Esophagus muscularis mucosa (tissue), 4 donors: ENCODE data around the gene GPR78. TPM values are rescaled to one million over a fixed set of nuclear protein-coding genes. Genes with fewer than 3 reads are reported as not detected.

Experiments
- DNase-seq: peaks from one replicate; pipeline ENCODE4 v3.0.0-alpha.2; 2017; ENCODE audit errors: extremely low spot score
- H3K27ac ChIP-seq, 4 donors: fragments of 200-600 bp; sonication (generic); replicated peaks in 1 of 4; 1 replicate in 3 of 4; 2 replicates in 1 of 4; pipeline ENCODE4 v1.5.1; 2016 to 2019; ENCODE audit warnings: mild to moderate bottlenecking in 1 of 4
- H3K27me3 ChIP-seq, 4 donors: fragments of 200-600 bp; sonication (generic); one replicate each; pipeline versions ENCODE4 v1.5.1 to v1.6.0; 2016 to 2019
- H3K36me3 ChIP-seq, 4 donors: fragments of 200-600 bp; sonication (generic); one replicate each; pipeline ENCODE4 v1.5.1; 2016 to 2019
- H3K4me1 ChIP-seq, 4 donors: fragments of 200-600 bp; sonication (generic); one replicate each; pipeline ENCODE4 v1.5.1; 2016 to 2019
- H3K4me3 ChIP-seq, 4 donors: fragments of 200-600 bp; sonication (generic); 1 replicate in 2 of 4; 2 replicates in 2 of 4; pipeline ENCODE4 v1.5.1; 2016 to 2019; ENCODE audit warnings: mild to moderate bottlenecking in 4 of 4, moderate library complexity in 1 of 4
- H3K9me3 ChIP-seq, 4 donors: fragments of 200-600 bp; sonication (generic); 1 replicate in 3 of 4; 2 replicates in 1 of 4; pipeline ENCODE4 v1.5.1; 2016 to 2019
- EP300 ChIP-seq: sonication (generic); formaldehyde crosslinking; IDR thresholded peaks from one replicate; pipeline ENCODE4 v1.6.1; 2017; ENCODE audit warnings: antibody characterized with exemption
- POLR2A ChIP-seq: fragments of 450-650 bp; IDR thresholded peaks from one replicate; pipeline ENCODE4 v1.6.1; 2017; ENCODE audit warnings: antibody characterized with exemption, moderate library complexity, mild to moderate bottlenecking, low read depth
- POLR2AphosphoS5 ChIP-seq, 2 donors: sonication (generic); formaldehyde crosslinking; IDR thresholded peaks; one replicate each; pipeline ENCODE4 v1.6.1; 2017; ENCODE audit warnings: antibody characterized with exemption in 2 of 2
- WGBS: methylation state at CpG from one replicate; pipeline ENCODE4 v1.1.5; 2018; 5-methylcytosine and 5-hydroxymethylcytosine counted together
- intact Hi-C: fragments of 100-400 bp; cut with DNase I; formaldehyde crosslinking; loops from one replicate; pipeline ENCODE4 v1.15.1; 2023
- total RNA-seq, 4 donors: library from RNA; depleted of rRNA; stranded (reverse); fragments of >200 nt; gene quantifications; one replicate each; pipeline versions ENCODE4 v1.1.0 to v1.2.1, GENCODE V29; 2016
- TF ChIP-seq, protein P1 (sequence below), 3 experiments: fragments of 200-600 bp in 2 of 3; fragments of 450-650 bp in 1 of 3; sonication (generic) in 2 of 3; IDR thresholded peaks; one replicate each; pipeline ENCODE4 v1.5.1; 2017 to 2019; ENCODE audit warnings: antibody characterized with exemption in 3 of 3, mild to moderate bottlenecking in 2 of 3, moderate library complexity in 1 of 3

The GPR78 gene
- total RNA-seq, 4 donors from 2014 or later: not detected

DNA sequence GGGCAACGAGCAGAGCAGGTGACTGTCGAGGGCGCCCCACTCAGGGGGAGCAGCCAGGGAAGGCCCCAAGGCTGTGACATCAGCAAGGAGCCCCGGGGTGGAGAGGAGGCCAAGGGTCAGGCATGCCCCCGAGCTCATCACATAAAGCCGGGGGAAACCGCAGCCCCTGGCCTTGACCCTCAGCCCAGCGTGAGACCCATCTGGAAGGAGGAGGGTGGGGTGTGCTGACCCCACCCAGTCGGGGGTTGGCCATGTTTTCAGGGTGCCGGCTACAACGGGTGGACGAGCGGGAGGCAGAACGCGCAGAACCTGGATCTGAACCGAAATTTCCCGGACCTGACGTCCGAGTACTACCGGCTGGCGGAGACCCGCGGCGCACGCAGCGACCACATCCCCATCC, 26.3 kb downstream of the GPR78 start:
- no peak for DNase-seq
- Histone ChIP-seq H3K27ac (no peak overlapping the region), H3K27me3 (peaks cover 0 to 38% (median 2%) of the 10 kb centered on the region in 4 donors), H3K9me3 (no peaks in the 10 kb centered on the region), H3K4me3 (no peak overlapping the region), H3K4me1 (peaks cover 5 to 12% (median 7%) of the 10 kb centered on the region in 4 donors), H3K36me3 (no peaks in the 10 kb centered on the region)
- 73% methylated on average over 7 of the region's 26 CpGs for WGBS
- intact Hi-C loops: loop anchor here (10.0 kb wide), 1 partner anchor 308 kb away; no protein-coding TSS in a partner anchor
- TF ChIP-seq, protein P1, sequence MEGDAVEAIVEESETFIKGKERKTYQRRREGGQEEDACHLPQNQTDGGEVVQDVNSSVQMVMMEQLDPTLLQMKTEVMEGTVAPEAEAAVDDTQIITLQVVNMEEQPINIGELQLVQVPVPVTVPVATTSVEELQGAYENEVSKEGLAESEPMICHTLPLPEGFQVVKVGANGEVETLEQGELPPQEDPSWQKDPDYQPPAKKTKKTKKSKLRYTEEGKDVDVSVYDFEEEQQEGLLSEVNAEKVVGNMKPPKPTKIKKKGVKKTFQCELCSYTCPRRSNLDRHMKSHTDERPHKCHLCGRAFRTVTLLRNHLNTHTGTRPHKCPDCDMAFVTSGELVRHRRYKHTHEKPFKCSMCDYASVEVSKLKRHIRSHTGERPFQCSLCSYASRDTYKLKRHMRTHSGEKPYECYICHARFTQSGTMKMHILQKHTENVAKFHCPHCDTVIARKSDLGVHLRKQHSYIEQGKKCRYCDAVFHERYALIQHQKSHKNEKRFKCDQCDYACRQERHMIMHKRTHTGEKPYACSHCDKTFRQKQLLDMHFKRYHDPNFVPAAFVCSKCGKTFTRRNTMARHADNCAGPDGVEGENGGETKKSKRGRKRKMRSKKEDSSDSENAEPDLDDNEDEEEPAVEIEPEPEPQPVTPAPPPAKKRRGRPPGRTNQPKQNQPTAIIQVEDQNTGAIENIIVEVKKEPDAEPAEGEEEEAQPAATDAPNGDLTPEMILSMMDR (IDR thresholded peaks at IDR 0.05): no peak
- TF ChIP-seq POLR2A: no peak
- TF ChIP-seq EP300: no peak
- TF ChIP-seq POLR2AphosphoS5 (IDR thresholded peaks at IDR 0.05): no peak

DNA sequence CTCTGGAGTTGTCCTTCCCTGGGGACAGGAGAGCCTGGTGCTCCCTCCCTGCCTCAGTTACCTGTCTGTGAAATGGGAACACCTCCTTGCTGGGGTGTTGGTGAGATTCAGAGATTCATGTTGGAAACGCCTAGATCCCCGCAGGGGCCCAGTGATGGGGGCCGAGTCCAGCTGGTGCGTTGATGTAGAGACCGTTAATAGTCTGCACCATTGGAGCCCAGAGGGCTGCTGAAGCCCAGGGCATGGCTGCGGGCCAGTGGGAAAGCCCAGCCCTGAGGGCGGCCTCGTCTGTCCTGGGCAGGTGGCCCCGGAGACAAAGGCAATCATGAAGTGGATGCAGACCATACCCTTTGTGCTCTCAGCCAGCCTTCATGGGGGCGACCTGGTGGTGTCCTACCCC, 26.8 kb downstream of the GPR78 start:
- no peaks in the 10 kb centered on the region for H3K36me3 ChIP-seq
- H3K9me3 ChIP-seq: no peaks in the 10 kb centered on the region
- no peak for DNase-seq
- H3K27ac ChIP-seq: no peak overlapping the region
- no peak overlapping the region for H3K4me3 ChIP-seq
- 74% methylated on average over 9 of the region's 10 CpGs for WGBS
- TF ChIP-seq, protein P1 (IDR thresholded peaks at IDR 0.05): no peak
- TF ChIP-seq POLR2A (no peak), POLR2AphosphoS5 (IDR thresholded peaks at IDR 0.05) (no peak), EP300 (no peak)
- H3K4me1 ChIP-seq: peaks cover 5 to 12% (median 7%) of the 10 kb centered on the region in 4 donors
- intact Hi-C loops: loop anchor here (10.0 kb wide), 1 partner anchor 308 kb away; no protein-coding TSS in a partner anchor
- H3K27me3 ChIP-seq: peaks cover 0 to 38% (median 2%) of the 10 kb centered on the region in 4 donors

DNA sequence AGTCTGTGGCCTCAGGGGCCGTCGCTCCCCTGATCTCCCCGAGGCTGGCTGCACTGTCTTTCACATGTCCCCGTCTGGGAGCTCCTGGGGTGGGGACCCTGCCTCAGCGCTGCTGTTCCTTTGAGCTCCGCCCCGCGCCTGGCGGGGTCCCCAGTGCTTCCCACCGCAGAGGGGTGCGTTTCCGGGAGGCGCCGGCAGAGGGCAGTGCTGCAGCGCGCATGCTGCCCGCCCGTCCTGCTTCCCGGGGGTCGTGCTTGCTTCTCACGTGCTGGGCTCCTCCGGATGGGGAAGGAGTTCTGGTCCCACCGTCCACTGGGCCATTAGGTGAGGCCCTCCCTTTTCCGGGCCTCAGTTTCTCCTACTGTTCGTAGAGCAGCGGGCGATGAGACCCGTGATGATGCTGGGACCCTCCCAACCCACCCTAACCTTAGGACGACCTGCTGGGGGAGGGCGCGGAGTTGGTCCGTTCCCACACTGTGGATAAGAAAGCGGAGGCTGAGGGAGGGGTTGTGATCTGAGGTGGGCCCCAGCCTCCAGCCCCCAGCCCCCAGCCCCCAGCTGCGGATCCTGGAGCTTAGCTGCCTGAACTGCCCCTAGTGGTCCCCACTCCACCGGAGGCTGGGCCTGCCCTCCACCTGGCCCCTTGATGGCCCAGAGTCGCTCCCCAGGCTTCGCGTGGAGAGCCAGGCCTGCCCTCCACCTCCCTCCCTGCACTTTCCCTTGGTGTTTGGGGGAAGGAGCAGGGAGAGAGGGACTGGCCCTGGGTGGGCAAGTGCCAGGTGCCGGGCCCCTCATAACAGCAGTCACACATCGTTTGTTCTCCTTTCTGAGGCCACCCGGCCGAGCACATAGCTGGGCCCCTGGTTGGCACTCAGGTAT, 27.6 kb downstream of the GPR78 start:
- Histone ChIP-seq H3K4me3 (no peak overlapping the region), H3K36me3 (no peaks in the 10 kb centered on the region), H3K27ac (no peak overlapping the region), H3K4me1 (peaks cover 5 to 12% (median 7%) of the 10 kb centered on the region in 4 donors), H3K9me3 (no peaks in the 10 kb centered on the region), H3K27me3 (peaks cover 0 to 38% (median 2%) of the 10 kb centered on the region in 4 donors)
- intact Hi-C loops: loop anchor here (10.0 kb wide), 1 partner anchor 307 kb away; no protein-coding TSS in a partner anchor
- no peak for DNase-seq
- 2% methylated on average over 9 of the region's 42 CpGs for WGBS
- TF ChIP-seq POLR2A: no peak
- TF ChIP-seq, protein P1 (IDR thresholded peaks at IDR 0.05): peak; percentile 72 to 98 (median 88)

- 71% methylated on average over 5 of the region's 5 CpGs for WGBS
- H3K9me3 ChIP-seq: no peaks in the 10 kb centered on the region
- no peak overlapping the region for H3K4me3 ChIP-seq
- DNase-seq: no peak
- H3K4me1 ChIP-seq: peaks cover 5 to 12% (median 7%) of the 10 kb centered on the region in 4 donors
- H3K27me3 ChIP-seq: peaks cover 0 to 45% (median 2%) of the 10 kb centered on the region in 4 donors
- TF ChIP-seq EP300 (no peak), POLR2A (no peak), POLR2AphosphoS5 (IDR thresholded peaks at IDR 0.05) (no peak)
- TF ChIP-seq, protein P1 (IDR thresholded peaks at IDR 0.05): no peak
- no peaks in the 10 kb centered on the region for H3K36me3 ChIP-seq
- H3K27ac ChIP-seq: no peak overlapping the region
- intact Hi-C loops: loop anchor here (10.0 kb wide), 1 partner anchor 306 kb away; no protein-coding TSS in a partner anchor
These were observed 28.7 kb downstream of the GPR78 start for GRCh38 chr4:8608714-8609391.
